Measurements from ENCODE around the gene SALL1.
A peak's percentile ranks its signal among the peaks of the same experiment; 100 is the strongest.

The SALL1 gene

DNA sequence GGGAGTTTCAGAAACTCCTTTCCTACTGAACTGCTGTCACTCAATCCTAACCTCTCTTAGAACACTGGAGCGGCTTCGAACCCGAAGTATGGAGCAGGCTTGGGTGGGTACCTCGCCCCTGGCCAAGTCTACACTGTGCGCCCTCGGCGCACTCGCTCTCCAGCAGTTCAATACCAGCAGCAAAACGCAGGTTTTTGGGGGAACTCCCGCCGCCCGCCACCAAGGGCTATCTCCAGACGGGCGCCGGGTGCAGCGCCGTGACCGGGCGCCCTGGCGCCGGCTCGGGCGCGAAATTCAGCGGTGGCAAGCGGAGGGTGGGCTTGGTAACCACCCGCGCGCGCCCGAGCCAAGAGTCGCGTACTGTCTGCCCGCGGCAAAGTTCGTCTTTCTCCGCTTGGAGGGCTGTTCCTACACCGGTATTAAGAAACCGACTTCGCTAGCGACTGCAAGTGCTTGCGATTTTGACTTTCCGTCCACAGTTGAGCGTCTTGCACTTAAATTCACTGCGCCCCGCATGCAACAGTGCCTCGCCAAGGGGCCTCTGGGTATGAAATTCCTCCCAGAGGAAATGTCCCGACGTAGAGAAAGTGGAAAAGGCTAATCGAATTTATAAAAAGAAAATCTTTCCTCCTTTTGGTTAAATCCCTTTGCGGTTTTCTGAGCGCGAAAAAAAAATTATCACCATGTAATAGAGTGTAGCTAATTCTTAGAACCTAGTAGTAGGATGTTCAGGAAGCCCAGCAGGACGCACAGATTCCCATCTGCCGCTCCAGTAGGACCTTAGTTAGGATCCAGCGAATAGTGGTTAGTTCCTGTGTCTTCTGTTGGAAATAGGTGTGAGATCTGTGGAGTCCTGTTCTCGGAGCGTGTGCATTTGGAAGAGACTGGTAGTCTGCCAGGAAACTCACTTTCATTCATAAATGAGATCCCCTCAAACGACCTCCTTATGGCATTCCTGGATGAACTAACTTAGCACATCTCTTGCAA is 5.0 kb upstream of the SALL1 start:
- no peak for DNase-seq

DNA sequence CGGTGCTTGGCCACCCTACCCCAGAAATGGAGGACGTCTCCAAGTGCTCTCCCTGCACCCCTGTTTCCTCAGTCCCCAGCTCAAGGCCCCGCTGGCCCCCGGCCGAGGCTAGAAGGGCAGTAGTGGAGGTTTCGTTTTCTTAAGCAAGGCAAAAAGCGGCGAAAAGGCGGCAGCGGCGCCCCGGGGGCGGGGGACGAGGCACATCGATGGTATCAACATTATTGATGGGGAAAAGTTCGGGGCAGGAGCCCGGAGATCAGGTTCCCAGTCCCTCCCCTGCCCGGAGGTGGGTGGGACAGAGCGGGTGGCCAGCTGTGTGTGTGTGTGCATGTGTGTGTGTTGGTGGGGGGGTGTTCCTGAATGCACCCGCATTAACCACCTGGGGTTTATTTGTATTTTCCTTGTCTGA is 4.1 kb upstream of the SALL1 start:
- DNase-seq, result no peak

DNA sequence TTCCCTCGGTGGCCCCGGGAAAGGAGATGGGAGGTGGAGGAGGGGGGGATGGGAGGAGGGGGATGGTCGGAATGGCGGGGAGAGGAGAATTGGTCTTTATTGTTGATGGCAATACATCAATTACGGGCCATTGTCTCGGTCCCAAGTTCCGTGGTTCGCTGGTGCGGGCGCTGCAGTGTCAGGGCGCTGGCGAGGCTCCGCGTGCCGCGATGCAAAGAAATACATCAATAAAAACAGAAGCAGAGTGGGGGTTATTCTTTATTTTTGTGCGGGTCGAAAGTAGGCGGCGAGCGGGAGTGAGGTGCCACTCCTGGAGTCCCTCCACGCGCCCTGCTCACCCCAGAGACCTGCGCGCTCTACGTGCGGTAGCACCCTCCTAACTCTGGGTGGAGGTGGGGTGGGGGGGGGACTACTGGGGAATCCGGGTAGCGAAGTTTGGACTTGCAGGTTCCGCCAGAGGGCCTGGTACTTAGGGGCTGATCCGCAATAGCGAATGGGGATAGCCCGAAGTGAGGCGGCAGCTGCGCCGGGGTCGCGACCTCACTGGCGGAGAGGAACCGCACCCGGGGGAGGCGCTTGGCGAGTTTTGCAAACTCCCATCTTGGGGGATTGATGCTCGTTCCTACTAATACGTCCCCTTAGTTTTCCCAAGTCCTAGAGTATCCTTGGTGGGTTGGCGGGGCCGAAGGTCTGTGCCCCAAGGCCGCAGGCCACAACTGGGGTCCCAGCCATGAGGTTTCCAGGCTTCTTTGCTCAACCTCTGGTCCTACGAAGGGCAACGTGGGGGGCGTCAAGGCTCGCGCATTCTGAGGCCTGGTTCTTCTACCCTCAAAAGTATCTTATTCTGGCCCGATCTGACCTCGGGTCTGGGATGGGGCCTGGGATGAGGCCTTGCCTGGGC is 3.5 kb upstream of the SALL1 start:
- DNase-seq, result no peak

DNA sequence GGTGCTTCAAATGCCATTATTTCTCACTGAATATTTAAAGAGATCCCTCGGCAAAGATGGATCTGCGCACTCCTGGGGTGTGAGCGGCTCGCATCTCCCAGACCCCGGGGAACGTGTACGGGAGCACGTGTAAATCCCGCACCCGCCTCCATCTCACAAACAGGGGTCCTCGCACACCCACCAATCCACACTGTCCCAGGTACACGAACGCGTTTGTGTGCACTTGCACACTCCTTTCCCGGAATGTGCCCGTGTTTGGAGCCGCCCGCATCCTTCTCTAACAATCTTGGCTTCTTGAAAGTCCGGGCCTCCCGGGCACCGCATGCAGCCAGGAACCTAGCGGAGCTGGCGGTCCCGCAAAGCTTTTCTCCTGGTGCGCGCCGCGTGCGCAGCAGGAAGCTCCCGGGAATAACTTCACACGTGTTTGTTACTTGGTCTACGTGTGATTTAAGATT is 2.5 kb upstream of the SALL1 start:
- DNase-seq, result no peak

DNA sequence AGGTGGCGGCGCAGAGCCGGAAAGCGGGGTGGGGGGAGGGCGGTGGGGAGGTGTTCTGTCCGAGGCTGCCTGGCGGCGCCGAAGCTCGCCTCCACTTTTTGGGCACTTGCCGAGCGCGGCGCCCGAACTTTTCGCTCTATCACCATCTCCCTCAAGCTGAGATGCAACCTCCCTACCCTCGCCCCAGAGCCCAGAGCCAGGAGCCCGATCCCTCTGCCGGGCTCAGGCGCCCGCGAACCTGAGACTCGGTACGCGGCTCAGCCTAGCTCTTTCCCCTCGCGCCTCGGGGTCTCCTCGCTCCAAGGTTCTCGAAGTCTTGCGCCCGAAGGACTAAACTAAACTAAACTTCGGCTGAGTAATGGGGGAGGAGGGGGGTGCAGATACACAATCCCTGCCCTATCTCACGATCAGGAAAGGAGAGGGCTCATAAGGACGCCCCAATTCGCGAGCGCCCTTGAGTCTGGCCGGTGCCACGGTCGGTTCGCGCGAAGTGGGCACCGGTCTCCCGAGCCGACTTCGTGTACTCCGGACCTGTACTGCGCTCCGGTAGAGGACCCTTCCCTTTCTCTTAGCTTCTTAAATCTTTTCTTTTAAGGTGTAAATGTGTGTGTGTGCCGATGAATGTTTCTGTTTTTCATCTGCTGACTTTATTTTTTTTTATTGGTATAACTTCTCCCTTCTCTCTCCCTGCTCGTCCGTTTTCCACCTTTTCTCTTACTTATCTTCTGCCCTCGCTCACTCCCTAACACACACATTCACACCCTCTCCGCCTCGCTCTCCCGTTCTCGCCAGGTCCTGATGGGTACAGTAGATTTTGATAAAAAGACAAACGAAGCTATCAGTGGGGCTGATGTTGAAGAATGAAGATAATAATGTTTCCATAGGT is 1.9 kb upstream of the SALL1 start:
- peak; percentile 29 for DNase-seq

DNA sequence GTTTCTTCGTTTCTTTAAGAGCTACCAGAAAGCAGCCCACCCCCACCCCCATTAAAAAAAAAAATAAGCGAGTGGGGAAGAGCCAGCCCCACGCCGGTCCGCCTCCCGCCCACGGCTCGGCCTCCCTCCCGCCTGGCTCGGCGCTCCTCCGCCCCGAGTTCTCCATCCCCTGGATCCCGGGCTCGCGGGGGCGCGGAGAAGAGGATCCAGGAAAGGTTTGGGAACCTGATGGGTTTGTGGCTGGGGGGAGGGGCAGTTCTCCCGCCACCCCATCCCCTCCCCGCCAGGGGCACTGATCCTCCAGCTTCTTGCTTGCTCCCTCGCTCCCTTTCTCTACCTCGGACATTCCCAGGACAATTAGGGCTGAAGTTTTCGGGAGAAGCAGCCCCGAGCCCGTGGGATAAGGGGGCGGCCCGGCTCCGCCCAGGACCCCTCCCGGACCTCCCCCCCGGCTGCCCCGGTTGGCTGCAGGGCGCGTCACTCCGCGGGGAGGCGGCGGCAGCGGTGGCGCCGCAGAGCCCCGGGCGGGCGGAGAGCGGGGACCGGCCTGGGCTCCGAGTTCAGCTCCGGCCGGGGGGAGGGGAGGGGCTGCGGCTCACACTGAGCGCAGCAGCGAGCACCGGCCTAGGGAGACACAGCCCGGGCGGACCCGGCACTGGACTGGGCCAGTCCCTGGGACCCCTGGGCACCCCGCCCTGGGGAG is 1.0 kb upstream of the SALL1 start:
- DNase-seq, result peak; percentile 51

DNA sequence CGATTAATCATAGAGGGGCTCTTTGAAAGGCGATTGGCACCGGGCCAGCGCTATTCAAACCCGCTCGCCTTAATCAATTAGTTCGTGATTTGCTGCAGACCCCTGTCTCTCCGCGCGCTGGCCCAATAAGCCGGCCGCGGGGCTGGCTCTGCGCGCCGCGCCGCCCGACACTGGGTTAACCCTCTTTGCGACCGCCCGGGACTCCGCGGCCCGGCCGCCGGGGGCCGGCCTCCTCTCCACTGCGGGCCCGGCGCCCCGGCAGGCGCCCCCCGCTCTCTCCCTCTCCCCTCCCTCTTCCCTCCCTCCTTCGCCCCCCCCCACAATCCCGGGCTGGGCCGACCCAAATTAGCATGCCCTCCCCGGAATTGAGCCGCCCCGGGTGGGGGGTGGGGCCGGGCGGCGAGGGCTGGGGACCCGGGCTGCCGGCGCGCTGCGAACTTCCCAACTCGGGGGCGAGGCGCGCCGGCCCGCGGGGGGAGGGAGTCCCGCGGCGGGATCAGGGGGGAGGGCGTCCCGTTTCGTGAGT is 428 bp upstream of the SALL1 start:
- DNase-seq, result peak; percentile 72

DNA sequence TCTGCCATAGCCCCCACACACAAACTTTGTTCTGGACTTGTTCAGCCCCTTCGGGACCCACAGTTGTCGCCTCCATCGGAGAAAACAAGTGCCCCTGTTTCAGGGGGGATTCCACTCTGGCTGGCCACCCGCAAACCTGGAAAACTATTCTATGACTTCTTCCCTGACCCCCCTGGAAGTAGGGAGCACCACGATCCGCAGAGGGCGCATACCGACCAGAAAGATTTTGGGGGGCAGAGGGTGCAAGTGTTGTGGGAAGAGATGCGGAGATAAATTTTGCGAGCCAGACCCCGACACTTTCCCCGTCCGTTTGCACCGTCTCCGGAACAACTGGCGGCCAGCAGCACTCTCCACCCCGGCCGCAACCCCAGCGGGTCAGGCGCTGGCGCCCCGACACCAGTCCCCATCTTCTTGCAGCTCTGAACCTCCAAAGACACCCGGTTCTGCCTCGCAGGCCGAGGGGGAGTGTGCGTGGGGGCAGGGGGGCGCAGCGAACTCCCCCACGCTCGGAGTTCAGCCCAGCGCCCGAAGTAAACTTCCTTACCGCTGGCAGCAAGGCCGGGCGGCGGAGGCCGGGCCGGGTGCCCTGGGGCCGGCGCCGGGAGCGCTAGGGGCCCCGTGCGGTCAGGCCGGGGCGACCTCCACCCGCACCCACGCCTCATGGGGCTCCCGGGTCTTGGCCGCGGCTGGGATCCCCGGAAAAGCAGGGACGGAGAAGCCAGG is 744 bp downstream of the SALL1 start:
- no peak for DNase-seq

DNA sequence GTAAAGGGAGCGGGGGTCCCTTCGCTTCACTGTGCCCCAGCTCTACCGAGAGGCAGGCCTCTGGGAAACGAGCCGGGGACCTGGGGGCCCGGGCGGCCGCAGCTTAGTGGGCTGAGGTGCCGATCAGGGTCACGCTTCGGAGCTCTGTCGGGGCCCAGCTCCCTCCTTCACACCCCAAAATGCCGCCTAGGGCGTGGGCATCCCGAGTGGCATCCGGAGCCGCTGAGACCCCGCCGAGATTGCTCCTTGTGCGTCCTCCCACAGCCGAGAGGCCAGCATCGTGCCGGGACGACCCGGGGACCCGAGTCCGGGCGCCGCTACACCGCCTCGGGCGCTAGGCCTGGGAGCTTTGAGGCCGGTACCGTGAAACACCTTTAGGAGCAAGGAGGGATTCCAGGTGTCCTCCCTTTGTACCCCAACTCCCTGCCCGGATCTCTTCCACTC is 1.3 kb downstream of the SALL1 start:
- DNase-seq, result no peak

DNA sequence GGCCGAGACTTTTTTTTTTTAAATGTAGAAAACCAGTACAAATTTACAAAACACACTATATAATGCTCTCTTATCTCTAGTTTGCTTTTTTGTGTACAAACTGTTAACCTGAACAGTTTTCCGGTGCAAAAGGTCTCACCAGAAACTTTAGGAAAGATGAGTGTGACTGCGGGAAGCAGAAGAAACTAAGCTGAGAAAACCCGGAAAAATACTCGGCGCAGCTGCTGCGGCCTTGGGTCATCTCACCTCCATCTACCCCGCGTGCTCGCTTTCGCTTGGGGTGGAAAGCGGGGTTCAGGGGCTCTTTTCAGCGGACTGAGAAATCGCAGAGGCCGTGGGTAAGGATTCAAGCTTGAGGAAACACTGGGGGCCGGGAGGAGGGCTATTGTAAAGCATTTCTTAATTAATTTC is 1.8 kb downstream of the SALL1 start:
- DNase-seq, result no peak

DNA sequence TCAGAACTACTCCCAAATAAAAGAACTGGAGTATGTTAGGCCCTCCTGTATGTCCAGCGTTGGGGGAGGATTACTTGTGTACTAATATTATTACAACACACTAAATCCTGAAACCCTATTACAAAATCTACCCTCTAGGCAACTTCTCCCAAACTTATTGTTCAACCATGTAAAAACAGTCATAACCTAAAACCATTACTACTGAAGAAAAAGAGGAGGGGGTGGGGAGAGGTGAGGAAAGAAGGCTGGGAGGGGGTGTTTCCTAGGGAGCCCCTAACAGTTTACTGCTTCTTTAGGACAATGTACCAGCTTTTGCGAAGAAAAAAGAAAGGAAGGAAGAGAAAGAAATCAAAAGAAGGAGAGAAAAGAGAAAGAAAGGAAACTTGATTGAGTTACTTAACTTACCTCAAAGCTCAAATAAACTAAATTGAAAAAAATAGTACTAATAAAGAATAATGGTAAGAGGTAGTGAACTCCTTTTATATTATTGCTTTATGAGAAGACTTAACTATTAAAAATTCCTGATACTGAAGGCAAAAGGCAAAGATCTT is 2.3 kb downstream of the SALL1 start:
- DNase-seq, result no peak

DNA sequence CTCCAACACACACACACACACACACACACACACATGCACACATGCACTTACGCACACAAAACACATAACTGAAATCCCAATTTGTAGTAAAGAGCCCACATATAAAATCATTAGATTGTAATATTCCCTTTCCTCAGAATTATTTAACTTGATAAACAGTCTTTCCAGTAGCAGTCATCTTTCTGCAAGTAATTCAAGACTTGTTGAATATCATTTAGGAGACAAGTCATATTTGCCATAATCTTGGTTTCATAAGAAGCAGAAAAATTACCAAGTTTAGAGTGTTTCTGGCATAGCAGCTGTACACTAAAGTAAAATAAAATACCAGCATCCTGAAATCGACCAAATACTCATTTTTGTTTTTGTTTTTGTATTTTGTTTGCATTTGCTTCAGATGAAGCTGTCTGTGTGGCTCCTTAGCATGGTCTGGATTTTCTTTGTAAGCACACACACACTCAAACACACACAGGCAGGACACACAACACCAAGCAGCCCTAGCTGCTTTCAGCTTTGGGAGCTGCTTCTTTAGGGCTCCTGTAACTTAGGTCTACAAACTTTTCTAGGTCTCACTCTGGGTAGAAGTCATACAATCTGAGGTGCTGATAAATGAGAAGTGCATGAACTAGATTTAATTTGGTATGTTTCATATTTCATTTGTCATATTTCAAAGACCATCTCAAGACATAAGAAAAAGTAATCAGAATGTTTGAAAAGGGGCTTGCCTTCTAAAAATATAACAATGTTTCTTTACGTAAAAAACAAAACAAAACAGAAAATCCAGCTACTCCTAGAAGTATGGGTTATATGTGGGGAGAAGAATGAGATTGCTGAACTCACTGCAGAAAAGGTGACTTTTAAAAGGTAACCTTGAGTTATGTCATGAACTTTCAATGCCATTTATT is 3.0 kb downstream of the SALL1 start:
- no peak for DNase-seq

DNA sequence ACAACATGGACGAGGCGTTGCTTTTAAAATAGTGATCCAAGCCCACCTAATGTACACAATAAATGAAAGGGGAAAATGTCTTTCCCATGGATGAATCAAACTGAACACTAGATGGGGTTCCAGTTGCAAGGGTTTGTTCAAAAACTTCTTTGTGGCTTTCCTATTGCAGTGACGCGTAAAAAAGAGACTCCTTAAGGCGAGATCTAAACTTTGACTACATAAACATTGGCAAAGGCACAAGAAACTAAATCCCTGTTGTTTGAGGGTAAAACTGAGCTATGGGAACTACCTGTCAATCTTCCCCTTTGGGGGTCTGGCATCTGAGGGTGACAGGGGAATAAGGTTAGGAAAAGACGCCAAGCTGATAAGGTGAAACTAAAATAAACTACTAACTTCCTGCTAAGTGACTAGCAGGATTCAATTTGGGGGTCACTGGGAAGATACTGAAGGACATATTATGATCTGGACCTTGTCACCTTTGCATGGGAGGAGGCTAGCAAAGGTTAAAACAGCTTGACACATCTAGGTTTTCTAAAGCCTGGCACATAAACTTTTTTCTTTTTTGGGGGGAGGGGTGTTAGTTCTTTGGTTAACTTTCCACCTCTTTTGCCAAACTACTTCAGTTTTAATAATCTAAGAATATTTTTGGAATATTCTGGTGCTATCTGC is 4.7 kb downstream of the SALL1 start:
- no peak for DNase-seq

DNA sequence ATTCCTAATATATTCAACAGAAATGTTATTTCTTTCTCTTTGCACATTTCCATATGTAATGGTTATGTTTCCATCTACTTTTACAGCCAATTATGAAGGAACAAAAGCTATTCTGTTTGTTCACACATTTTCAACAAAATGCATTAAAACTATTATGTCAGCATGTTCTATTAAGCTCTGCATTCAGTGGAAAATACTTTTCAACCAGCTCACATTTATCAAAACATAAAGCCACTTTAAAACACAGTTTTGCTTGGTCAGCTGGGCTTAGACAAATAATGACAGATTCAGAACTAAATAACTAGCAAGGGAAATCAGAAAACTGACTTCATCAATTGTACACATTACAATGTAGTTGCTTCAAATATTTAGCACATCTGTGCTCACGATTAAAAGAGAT is 6.9 kb downstream of the SALL1 start:
- no peak for DNase-seq

DNA sequence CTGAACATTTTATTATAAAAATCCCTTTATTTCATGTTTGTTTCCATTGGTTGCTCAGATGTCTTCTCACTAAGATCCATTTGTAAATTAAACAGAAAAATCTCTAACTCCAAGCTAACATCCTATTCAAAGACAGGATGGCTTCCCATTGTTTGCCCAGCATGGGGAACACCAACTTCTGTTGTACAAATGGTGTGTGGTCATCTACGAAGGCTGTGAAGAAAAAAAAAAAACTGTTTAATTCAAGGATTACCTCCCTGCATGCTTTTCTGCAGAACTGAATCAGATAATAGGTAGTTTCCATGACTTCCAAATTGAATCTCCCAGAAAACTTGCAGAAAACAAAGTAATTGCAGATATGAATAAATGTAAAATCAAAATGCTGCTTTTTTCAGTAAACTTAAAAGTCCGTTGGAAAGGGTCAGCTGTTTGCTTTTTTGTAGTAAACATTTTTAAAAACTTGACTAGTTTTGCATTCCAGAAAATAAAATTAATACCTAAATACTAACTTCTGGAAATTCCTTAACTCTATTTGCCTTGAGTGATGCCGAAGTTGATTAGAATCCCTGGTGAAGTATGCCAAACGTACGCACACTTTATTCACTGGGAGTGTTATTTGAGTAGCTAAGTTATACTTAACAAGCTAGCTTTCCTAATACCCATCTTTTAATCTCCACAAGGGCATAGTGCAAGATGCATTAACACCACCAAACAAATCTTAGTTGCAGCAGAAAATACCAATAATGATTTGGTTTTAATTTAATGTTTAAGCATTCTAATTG is 7.7 kb downstream of the SALL1 start:
- no peak for DNase-seq

DNA sequence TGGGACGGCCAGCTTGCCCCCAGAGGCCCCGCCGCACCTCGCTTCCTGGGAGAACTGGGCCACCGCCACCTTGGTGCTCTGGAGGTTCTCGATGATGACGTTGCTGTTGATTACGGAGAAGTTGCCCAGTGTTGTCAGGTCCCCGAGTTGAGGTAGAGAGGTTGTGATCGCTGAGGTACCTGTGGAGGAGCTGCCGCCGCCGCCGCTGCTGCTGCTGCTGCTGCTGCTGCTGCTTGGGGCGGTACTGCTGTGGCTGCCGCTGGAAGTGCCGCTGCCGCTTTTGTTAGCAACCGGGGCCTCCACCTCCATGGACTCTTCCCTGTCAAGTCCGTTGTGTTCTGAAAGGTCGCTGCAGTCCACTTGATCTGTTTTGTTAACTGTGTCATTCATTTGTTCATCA is 9.5 kb downstream of the SALL1 start:
- no peak for DNase-seq

DNA sequence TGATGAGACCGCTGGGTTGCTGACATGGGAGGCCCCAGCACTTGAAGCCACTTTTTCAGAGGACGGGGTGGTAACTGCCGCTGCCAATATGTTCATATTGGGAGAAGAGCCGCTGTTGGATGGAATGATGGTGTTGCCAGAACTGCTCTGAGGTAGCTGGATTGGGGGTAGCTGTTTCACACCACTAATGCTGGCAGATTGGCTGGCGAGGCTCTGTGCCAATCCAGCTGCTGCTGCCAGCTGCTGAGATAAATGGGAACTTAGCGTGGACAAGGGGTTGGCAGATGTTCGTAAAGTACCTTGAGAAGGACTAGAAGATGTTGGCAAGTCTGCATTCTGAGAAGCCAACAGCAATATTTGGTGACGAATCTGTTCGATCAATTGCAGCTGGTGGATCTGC is 10.0 kb downstream of the SALL1 start:
- DNase-seq, result no peak

DNA sequence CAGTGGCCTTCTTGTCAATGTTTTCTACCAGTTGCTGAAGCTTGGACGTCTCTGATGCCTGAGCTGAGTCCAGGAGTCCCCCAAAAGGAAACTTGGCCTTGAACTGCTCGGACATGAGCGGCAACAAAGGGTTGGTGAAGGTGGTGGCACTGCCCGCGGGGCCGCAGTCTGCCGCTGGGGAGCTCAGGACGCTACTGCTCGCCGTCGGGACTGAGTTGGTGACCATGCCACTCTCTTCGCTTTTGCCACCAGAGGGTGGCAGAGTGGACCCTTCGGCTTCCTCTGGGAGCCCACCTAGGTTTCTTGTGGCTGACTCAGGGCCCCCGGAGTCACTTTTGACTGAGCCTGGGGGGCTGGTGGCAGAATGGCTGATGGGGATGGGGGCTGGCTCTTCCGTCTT is 11.0 kb downstream of the SALL1 start:
- DNase-seq, result no peak

Measured in NCI-H510A treated with DMSO at 0.1 percent for 48 hours (cell line).